HUES48 (cell line): ENCODE data around the gene SKIC8.

Experiments
- H3K27ac ChIP-seq: one replicate; pipeline ENCODE4 v1.7.0; 2013; ENCODE audit warnings: low read depth, low read length, inconsistent platforms
- H3K27me3 ChIP-seq: 2 replicates; pipeline ENCODE4 v1.6.1; 2013; ENCODE audit warnings: mild to moderate bottlenecking, low read length; ENCODE audit not compliant: control insufficient read depth, insufficient read depth
- H3K36me3 ChIP-seq: 2 replicates; pipeline ENCODE4 v1.6.1; 2013; ENCODE audit warnings: low read length; ENCODE audit not compliant: control insufficient read depth, insufficient read depth
- H3K4me1 ChIP-seq: 2 replicates; pipeline ENCODE4 v1.6.1; 2013; ENCODE audit warnings: mild to moderate bottlenecking, low read length; ENCODE audit not compliant: control insufficient read depth, insufficient read depth
- H3K4me3 ChIP-seq: 2 replicates; pipeline ENCODE4 v1.5.1; 2013; ENCODE audit warnings: mild to moderate bottlenecking, low read depth, low read length
- H3K9ac ChIP-seq: 2 replicates; pipeline ENCODE4 v1.6.1; 2013; ENCODE audit warnings: mild to moderate bottlenecking, low read depth, low read length, moderate library complexity
- H3K9me3 ChIP-seq: 2 replicates; pipeline ENCODE4 v1.6.1; 2013; ENCODE audit warnings: low read length; ENCODE audit not compliant: control insufficient read depth, insufficient read depth

The SKIC8 gene

GRCh38 chr15:78338781-78339180 is 39.4 kb upstream of the SKIC8 start:
- Histone ChIP-seq H3K27ac (no peak overlapping the region), H3K27me3 (peaks cover 33% of the 10 kb centered on the region), H3K4me1 (peaks cover 16% of the 10 kb centered on the region), H3K36me3 (peaks cover 9% of the 10 kb centered on the region), H3K4me3 (no peak overlapping the region), H3K9me3 (no peaks in the 10 kb centered on the region), H3K9ac (no peak overlapping the region)

DNA sequence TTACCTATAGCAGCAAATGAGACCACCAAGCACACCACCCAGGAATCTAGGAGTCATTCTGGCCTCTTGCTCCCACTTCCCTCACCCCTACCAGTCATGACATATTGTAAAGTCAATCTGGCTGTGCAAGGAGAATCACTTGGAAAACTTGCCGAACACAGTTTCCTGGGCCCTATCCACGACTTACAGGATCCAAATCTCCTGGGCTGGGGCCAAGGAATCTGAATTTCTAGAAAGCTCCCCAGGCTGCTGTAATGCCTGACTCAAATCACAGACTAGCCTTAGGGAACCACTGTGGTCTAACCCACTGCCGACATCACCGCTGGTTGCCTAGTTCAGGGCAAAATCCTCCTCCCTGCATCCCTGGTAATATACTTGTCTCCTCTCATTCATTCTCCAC is 36.6 kb upstream of the SKIC8 start:
- no peaks in the 10 kb centered on the region for H3K36me3 ChIP-seq
- H3K27ac ChIP-seq = no peak overlapping the region
- no peak overlapping the region for H3K4me3 ChIP-seq
- H3K4me1 ChIP-seq = peaks cover 16% of the 10 kb centered on the region
- no peaks in the 10 kb centered on the region for H3K9me3 ChIP-seq
- no peak overlapping the region for H3K9ac ChIP-seq
- peaks cover 22% of the 10 kb centered on the region for H3K27me3 ChIP-seq

DNA sequence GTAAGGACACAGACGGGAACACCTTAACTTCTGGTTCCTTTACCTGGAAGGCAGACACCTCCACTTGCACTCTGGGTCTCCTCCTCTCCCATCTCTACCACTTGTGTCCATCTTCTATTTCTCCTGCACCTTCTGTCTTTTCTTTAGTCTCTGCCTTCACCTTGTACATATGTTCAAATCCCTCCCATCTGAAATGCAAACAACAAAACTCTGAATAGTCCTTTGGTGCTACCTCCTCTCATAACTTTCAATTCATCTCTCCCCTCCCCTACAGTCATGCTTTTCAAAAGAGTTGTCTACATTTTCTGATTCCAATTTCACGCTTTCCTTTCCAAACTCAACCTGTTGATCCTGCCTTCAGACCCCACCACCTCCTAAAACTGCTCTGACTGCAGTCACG is 35.4 kb upstream of the SKIC8 start:
- no peak overlapping the region for H3K9ac ChIP-seq
- H3K4me3 ChIP-seq = no peak overlapping the region
- H3K4me1 ChIP-seq = peaks cover 14% of the 10 kb centered on the region
- no peak overlapping the region for H3K27ac ChIP-seq
- no peaks in the 10 kb centered on the region for H3K9me3 ChIP-seq
- H3K27me3 ChIP-seq = peaks cover 13% of the 10 kb centered on the region
- H3K36me3 ChIP-seq = no peaks in the 10 kb centered on the region

- Histone ChIP-seq H3K9ac (no peak overlapping the region), H3K4me3 (no peak overlapping the region), H3K27ac (no peak overlapping the region), H3K27me3 (no peaks in the 10 kb centered on the region), H3K9me3 (no peaks in the 10 kb centered on the region), H3K4me1 (peaks cover 6% of the 10 kb centered on the region), H3K36me3 (no peaks in the 10 kb centered on the region)
Observed at GRCh38 chr15:78329625-78330024, 30.2 kb upstream of the SKIC8 start.

DNA sequence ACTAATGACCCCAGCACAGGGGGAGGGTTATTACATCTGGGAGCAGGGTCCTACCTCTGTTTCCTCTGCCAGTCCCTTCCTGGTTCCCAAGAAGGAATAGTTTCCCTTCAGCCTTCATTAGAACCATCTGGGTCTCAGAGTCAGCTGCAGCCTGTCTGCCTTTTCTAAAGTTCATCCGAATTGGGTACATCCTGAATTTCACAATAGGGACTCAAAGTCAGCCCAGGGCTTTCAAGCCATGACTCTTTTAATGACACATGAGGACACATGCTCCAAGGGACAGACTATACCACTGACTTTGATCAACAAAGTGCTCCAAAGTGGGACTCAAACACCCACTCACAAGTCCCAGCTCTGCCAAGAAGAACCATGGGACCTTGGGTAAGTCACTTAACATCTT is 28.1 kb upstream of the SKIC8 start:
- no peak overlapping the region for H3K9ac ChIP-seq
- no peaks in the 10 kb centered on the region for H3K9me3 ChIP-seq
- no peaks in the 10 kb centered on the region for H3K27me3 ChIP-seq
- H3K27ac ChIP-seq = no peak overlapping the region
- peaks cover 13% of the 10 kb centered on the region for H3K4me1 ChIP-seq
- H3K4me3 ChIP-seq = no peak overlapping the region
- no peaks in the 10 kb centered on the region for H3K36me3 ChIP-seq

- H3K4me3 ChIP-seq = no peak overlapping the region
- peaks cover 15% of the 10 kb centered on the region for H3K4me1 ChIP-seq
- no peaks in the 10 kb centered on the region for H3K27me3 ChIP-seq
- H3K9me3 ChIP-seq = no peaks in the 10 kb centered on the region
- no peak overlapping the region for H3K9ac ChIP-seq
- H3K36me3 ChIP-seq = no peaks in the 10 kb centered on the region
- H3K27ac ChIP-seq = no peak overlapping the region
Observed at GRCh38 chr15:78325092-78325843, 25.9 kb upstream of the SKIC8 start.

DNA sequence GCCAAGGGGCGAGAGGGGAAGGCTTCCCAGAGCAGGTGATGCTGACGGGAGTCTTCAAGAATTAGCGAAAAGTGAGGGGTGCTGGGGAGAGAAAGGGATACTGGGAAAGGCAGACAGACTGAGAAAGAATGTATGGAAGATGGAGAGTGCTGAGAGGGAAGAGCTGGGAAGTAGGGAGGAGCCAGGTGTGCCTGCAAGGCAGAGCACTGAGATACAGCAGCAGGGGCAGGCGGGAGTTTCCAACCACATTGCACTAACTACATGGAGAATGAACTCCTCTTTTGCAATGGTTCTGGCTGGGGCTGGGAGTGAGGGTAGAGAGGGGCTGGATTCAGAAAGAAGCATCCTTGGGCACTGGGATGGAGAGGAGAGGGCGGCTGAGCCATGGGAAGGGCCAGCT is 24.7 kb upstream of the SKIC8 start:
- Histone ChIP-seq H3K4me3 (no peak overlapping the region), H3K36me3 (no peaks in the 10 kb centered on the region), H3K4me1 (peaks cover 15% of the 10 kb centered on the region), H3K27ac (no peak overlapping the region), H3K27me3 (no peaks in the 10 kb centered on the region), H3K9ac (no peak overlapping the region), H3K9me3 (no peaks in the 10 kb centered on the region)

DNA sequence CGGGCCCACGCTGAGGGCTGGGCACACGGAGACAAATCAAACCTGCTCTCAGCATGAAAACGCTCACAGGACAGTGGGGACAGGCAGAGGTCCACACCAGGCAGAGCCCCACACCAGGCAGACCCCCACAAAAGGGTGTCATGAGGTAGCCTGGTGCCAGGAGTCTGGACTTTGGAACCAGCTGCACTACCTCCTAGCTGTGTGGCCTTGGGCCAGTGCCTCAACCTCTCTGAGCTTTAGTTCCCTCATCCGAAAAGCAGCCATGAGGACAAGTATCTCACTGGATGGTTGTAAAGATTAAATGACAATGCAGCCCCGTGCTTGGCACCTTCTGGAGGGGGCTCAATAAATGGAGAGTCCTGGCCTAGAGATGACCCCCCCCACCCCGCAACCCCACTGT is 24.3 kb upstream of the SKIC8 start:
- H3K9ac ChIP-seq = no peak overlapping the region

DNA sequence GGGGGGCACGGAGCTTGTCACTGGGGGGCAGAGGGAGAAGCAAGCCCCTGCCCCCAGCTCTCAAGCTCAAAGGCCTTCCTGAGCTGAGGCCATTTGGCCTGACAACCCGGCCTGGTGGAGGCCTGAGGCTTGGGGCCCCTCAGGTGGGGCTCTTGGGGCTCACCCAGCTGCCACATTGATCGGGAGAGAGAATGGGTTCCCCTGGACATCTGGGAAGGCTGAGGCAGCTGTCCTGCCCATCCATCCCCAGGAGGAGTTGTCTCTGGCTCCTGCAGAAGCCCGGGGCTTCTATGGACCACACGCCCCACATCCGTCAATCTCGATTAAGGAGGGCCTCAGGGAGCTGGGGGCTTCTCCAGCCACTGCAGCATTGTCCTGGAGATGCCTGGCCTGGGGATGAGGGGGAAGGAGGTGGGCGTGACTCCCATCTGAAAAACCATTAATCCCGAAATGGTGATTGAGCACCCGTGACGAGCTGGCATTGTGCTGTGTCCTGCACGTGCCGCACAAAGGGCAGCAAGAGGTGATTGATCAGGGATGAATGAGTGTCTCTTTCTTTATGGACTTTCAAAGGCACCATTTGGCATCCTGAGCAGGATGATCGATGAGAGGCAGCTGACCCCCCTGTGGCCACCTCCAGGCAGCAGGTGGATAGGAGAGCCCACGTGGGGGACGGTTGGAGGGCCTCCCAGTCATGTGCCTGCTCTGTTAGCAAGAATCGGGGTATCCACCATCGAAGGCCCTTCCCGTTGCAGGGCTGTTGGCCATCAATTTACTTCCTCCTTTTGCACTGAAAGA is 23.5 kb upstream of the SKIC8 start:
- Histone ChIP-seq H3K4me1 (peaks cover 15% of the 10 kb centered on the region), H3K27ac (peak overlapping the region; percentile 75), H3K9me3 (no peaks in the 10 kb centered on the region), H3K36me3 (no peaks in the 10 kb centered on the region), H3K27me3 (no peaks in the 10 kb centered on the region), H3K4me3 (no peak overlapping the region), H3K9ac (no peak overlapping the region)

More for the DNA sequence above, 24.3 kb upstream of the SKIC8 start:
- no peaks in the 10 kb centered on the region for H3K27me3 ChIP-seq
- peaks cover 15% of the 10 kb centered on the region for H3K4me1 ChIP-seq
- H3K9me3 ChIP-seq = no peaks in the 10 kb centered on the region
- no peak overlapping the region for H3K4me3 ChIP-seq
- H3K27ac ChIP-seq = no peak overlapping the region
- H3K36me3 ChIP-seq = no peaks in the 10 kb centered on the region

GRCh38 chr15:78322243-78322642 is 22.8 kb upstream of the SKIC8 start:
- no peak overlapping the region for H3K9ac ChIP-seq
- peak overlapping the region; percentile 75 for H3K27ac ChIP-seq

DNA sequence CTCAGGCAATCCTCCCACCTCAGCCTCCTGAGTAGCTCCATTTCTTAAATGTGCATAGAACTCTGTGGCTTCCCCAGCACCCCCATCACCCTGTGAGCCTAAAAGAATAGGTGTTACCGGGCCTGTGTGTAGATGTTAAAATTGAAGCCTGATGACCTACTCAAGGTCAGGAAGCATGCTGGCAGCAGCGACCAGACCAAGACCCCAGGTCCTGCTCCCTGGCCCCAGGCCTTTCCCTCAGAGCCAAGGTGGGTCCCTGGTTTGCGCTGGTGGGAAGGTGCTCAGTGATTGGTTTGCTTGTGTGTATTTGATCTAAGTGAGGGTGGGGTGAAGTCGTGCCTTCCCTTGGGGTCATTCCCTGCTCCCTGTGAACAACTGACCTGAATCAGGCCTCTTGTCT is 22.4 kb upstream of the SKIC8 start:
- H3K9me3 ChIP-seq = no peaks in the 10 kb centered on the region
- H3K27me3 ChIP-seq = no peaks in the 10 kb centered on the region
- H3K27ac ChIP-seq = peak overlapping the region; percentile 68
- no peak overlapping the region for H3K4me3 ChIP-seq
- no peaks in the 10 kb centered on the region for H3K36me3 ChIP-seq
- H3K4me1 ChIP-seq = peaks cover 20% of the 10 kb centered on the region
- no peak overlapping the region for H3K9ac ChIP-seq

More at GRCh38 chr15:78322243-78322642, 22.8 kb upstream of the SKIC8 start:
- no peaks in the 10 kb centered on the region for H3K27me3 ChIP-seq
- peaks cover 15% of the 10 kb centered on the region for H3K4me1 ChIP-seq
- H3K36me3 ChIP-seq = no peaks in the 10 kb centered on the region
- no peak overlapping the region for H3K4me3 ChIP-seq
- H3K9me3 ChIP-seq = no peaks in the 10 kb centered on the region
